Activated CD4-positive, alpha-beta T cell treated with anti-CD3 and anti-CD28 coated beads, Interleukin-2, Interleukin-4, amounts not matched to agents 100 ng/mL and 50 ng/mL, durations not matched to agents 16 hours and 8 hours (primary cell): Measurements from ENCODE around the gene MFAP2.
"Not testable (repeated sequence)": the region's sequence is repeated elsewhere in the genome, so short reads cannot be mapped to it uniquely, and the experiment has no call there.

Experiments
- DNase-seq: peaks from one replicate; pipeline ENCODE4 v3.0.0-alpha.2; 2020; ENCODE audit warnings: low spot score

MFAP2 gene

DNA sequence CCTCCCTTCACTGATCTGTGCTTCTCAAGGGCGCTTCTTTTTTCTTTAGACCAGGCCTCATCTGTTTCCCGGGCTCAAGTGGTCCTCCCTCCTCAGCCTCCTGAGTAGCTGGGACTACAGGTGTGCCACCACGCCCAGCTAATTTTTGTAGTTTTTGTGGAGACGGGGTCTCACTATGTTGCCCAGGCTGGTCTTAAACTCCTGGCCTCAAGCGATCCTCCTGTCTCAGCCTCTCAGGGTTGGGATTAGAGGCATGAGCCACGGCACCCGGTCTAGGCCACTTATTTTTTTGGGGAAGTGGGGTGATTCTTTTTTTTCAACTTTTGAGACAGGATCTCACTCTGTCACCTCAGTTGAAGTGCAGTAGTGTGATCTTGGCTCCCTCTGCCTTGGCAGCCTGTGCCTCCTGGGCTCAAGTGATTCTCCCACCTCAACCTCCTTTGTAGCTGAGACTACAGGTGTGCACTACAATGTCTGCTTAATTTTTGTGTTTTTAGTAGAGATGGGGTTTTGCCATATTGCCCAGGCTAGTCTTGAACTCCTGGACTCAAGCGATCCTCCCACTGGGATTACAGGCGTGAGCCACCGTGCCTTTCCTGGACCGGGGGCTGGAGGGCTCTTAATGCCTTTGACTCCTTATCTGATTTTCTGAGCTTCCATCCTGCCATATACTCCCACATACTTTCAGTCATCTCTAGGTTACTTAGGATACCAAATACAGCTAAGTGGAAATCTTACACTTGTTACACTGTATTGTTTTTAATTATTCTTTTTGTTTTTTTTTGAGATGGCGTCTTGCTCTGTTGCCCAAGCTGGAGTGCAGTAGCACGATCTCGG, 18.9 kb downstream of the MFAP2 start:
- DNase-seq: no peak

GRCh38 chr1:16960560-16961296, 19.7 kb downstream of the MFAP2 start:
- DNase-seq: peak; percentile 85

DNA sequence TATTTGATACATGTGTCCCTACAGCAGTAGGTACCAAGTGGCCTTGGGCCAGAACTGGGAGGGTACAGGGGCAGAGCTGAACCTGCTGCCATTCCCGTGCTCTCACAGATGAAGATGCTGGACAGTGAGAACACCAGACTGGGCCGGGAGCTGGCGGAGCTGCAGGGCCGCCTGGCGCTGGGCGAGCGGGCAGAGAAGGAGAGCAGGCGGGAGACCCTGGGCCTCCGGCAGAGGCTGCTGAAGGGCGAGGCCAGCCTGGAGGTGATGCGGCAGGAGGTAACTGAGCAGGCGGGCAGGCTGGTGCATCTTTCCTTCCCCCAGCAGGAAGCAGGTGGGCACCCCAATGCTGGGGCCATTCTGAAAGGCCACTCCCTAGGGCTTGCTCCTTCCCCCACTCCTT, 21.9 kb downstream of the MFAP2 start:
- no peak for DNase-seq

DNA sequence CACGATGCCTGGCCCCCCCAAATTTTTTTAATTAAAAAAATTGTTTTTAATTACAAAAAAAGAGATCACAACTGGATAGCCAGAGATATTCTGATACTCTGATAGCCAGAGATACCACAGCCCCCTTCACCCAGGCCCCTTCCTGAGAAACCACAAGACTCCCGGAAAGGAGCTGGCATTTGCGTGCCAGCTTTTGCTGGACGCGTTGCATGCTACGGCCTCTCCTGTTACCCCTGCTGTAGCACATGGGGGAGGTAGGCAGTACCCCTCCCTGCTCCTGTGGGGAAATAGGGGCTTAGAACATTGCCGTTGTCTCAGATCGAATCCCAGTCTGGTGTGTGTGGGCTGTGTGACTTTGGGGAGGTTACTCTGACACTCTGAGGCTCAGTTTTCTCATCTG, 22.7 kb downstream of the MFAP2 start:
- DNase-seq: no peak

- DNase-seq: no peak
These were observed 23.6 kb downstream of the MFAP2 start for GRCh38 chr1:16956775-16957174.

DNA sequence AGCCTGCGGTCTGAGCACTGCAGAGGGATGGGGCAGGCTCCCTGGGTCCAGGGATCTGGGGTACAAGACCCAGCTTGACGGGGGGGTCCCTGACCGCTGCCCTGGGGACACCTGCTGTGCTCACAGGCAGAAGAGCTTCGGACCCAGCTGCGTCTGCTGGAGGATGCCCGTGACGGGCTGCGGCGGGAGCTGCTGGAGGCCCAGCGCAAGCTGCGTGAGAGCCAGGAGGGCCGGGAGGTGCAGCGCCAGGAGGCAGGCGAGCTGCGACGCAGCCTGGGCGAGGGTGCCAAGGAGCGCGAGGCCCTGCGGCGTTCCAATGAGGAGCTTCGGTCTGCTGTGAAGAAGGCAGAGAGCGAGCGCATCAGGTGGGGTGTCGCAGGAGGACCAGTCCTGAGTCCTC, 25.2 kb downstream of the MFAP2 start:
- no peak for DNase-seq

DNA sequence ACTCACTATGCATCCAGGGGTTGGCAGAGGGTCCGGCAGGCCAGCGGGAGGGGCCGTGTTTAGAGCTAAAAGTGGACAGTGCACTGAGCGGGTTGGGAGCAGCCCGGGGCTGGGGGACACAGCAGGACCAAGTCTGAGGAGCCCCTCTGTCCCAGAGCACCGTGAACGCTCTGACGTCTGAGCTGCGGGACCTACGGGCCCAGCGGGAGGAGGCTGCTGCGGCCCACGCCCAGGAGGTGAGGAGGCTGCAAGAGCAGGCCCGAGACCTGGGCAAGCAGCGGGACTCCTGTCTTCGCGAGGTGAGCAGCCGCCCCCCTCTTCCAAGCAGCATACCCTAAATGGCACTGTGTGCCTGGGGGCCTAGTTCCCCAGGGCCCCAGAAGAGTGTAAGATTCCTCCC, 25.8 kb downstream of the MFAP2 start:
- no peak for DNase-seq

- not testable (repeated sequence) for DNase-seq
These were observed 28.0 kb downstream of the MFAP2 start for GRCh38 chr1:16952376-16952775.

DNA sequence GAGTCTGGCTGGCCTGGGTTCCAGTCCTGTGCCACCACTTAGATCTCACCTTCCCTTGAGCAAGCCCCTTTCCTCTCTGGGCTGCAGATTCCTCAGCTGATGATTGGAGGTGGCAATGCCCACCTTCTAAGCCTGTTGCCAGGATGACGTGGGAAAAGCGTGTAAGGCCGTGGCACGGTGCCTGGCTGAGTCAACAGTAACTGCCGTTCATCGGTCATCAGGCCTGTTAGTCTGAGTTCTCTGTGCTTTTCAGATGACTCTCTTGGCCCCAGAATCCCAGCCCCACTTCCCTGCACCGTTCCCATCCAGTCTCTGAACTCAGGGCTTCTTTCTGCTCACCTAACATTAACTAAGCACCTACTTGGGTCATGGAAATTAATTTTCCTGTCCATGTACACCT, 31.4 kb downstream of the MFAP2 start:
- DNase-seq: not testable (repeated sequence)

DNA sequence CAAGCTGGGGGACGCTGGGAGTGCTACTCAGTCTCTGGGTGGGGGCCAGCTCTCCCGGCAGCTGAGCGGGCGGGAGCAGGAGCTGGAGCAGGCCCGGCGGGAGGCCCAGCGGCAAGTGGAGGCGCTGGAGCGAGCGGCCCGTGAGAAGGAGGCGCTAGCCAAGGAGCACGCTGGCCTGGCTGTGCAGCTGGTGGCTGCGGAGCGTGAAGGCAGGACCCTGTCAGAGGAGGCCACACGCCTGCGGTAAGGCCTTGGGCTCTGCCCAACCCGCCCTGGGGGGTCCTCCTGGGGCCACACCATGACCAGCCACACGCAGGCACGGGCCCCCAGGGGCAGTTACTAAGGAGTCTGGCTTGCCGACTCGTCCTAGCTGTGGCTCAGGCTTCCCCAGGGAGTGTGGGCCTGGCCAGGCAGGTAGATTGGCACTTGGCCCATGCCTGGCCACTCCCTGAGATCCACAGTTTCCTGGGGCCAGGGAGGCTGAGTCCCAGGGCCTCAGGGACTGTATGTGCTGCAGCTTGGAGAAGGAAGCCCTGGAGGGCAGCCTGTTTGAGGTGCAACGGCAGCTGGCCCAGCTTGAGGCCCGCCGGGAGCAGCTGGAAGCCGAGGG, 32.0 kb downstream of the MFAP2 start:
- DNase-seq: not testable (repeated sequence)

GRCh38 chr1:16946646-16947045, 33.8 kb downstream of the MFAP2 start:
- DNase-seq: no peak

- not testable (repeated sequence) for DNase-seq
These were observed 34.2 kb downstream of the MFAP2 start for GRCh38 chr1:16946185-16946584.

- not testable (repeated sequence) for DNase-seq
These were observed 34.9 kb downstream of the MFAP2 start for GRCh38 chr1:16945512-16945911.

DNA sequence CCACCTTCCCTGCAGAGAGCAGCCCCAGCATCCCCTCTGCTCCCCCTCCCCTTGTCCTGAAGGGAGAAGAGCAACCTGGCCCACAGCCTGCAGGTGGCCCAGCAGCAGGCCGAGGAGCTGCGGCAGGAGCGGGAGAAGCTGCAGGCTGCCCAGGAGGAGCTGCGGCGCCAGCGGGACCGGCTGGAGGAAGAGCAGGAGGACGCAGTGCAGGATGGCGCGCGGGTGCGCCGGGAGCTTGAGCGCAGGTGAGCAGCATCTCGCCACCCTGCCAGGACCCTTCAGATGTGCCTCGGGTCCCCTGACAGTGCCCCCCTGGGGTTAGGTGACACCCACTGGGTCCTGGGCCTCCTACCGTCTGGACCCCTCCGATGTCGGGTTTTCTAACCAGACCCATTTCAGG, 36.4 kb downstream of the MFAP2 start:
- DNase-seq: no peak

- DNase-seq: not testable (repeated sequence)
These were observed 40.8 kb downstream of the MFAP2 start for GRCh38 chr1:16939386-16940180.

- DNase-seq: no peak
These were observed 41.8 kb downstream of the MFAP2 start for GRCh38 chr1:16938351-16939321.

- not testable (repeated sequence) for DNase-seq
These were observed 43.8 kb downstream of the MFAP2 start for GRCh38 chr1:16936580-16936979.

DNA sequence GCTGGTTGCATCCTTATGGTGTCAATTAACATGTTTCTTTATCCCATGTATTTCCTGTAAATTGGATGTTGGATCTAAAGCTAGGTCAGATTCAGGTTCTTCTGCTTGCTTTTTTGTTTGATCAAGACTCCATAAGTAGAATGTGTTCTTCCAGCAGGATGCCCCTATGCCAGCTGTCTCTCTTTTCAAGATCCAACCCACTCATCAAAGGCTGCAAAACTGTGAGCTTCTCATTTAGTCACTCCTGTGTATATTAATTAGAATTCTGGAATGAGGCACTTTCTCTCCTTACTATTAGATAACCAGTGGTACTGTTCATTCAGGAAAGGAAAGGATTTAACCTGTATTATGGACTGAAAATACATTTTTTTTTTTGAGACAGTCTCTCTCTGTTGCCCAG, 46.5 kb downstream of the MFAP2 start:
- not testable (repeated sequence) for DNase-seq

DNA sequence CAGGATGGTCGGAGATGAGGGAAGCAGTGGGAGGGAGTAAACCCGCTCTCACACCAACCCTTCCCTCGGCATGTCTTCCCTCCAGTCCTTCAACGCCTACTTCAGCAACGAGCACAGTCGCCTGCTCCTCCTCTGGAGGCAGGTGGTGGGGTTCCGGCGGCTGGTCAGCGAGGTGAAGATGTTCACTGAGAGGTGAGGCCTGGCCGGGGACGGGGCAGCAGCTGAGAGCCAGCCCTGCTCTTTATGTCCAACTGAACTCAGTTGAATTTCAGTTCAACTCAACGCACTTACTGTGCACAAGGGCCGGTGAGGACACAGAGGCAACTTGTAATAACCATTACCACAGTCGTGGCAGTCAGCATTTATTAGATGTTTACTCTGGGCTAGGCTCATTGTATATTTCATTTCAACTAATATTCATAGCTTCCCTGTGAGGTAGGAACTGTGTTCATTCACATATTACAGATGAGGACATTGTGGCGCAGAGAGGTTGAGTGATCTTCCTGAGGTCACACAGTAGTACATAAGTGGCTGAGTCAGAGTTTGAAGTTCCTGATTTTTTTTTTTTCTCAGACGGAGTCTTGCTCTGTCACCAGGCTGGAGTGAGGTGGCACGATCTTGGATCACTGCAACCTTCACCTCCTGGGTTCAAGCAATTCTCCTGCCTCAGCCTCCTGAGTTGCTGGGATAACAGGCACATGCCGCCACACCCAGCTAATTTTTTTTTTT, 49.0 kb downstream of the MFAP2 start:
- not testable (repeated sequence) for DNase-seq
